ENCODE results near the gene VEGFB.

GRCh38 chr11:64208796-64209562 lies 25.4 kb upstream of the VEGFB start:
- TF ChIP-seq CTCF (conservative IDR thresholded peaks at IDR 0.05 in 1 of 2, IDR thresholded peaks at IDR 0.05 in 1 of 2; ENCODE audit: low read depth in 1 of 2, low read length in 2 of 2), result no peak
- TF ChIP-seq EZH2 (IDR thresholded peaks at IDR 0.05; ENCODE audit: low read length, missing control alignments), result no peak

Data from fibroblast of lung (primary cell).